ENCODE data around the gene A4GALT. TPM values are rescaled to one million over a fixed set of nuclear protein-coding genes. Genes with fewer than 3 reads are reported as not detected.

A4GALT gene
- total and polyA plus RNA-seq, 3 donors from 2014 or later, result 13.5 to 17.3 (median 15.7) TPM

GRCh38 chr22:42688241-42689211 lies 32.1 kb downstream of the A4GALT start:
- H3K36me3 ChIP-seq (ENCODE audit: low read depth, missing control alignments), result no peaks in the 10 kb centered on the region
- H3K9me3 ChIP-seq, result no peaks in the 10 kb centered on the region
- no peaks in the 10 kb centered on the region for H3K27me3 ChIP-seq
- intact Hi-C loops (cut with DNase I; ENCODE audit: low total_unique reads), result no loop called here
- TF ChIP-seq CTCF (IDR thresholded peaks at IDR 0.05) (no peak), POLR2A (IDR thresholded peaks at IDR 0.05) (no peak)
- peak; percentile 89 for DNase-seq
- H3K27ac ChIP-seq, result peak overlapping the region; percentile 69 to 85
- 37 to 44% methylated on average over 23 to 25 of the region's 25 CpGs for WGBS, 2 donors
- H3K4me1 ChIP-seq, result peaks cover 55% of the 10 kb centered on the region
- H3K4me3 ChIP-seq, result no peak overlapping the region

GRCh38 chr22:42686756-42687491 lies 33.7 kb downstream of the A4GALT start:
- Histone ChIP-seq H3K27me3 (no peaks in the 10 kb centered on the region), H3K36me3 (ENCODE audit: low read depth, missing control alignments) (no peaks in the 10 kb centered on the region), H3K9me3 (no peaks in the 10 kb centered on the region), H3K27ac (peak overlapping the region in 1 of 2 donors; percentile 72), H3K4me1 (peaks cover 64% of the 10 kb centered on the region), H3K4me3 (no peak overlapping the region)
- TF ChIP-seq POLR2A (IDR thresholded peaks at IDR 0.05), result no peak
- TF ChIP-seq CTCF (IDR thresholded peaks at IDR 0.05), result no peak
- intact Hi-C loops (cut with DNase I; ENCODE audit: low total_unique reads), result no loop called here
- DNase-seq, result no peak
- 89 to 91% methylated on average over 14 of the region's 14 CpGs for WGBS, 2 donors

- peaks cover 57% of the 10 kb centered on the region for H3K4me1 ChIP-seq
Measured at GRCh38 chr22:42685941-42686653, 34.6 kb downstream of the A4GALT start.

More at GRCh38 chr22:42685941-42686653, 34.6 kb downstream of the A4GALT start:
- H3K9me3 ChIP-seq, result no peaks in the 10 kb centered on the region
- no peaks in the 10 kb centered on the region for H3K36me3 ChIP-seq (ENCODE audit: low read depth, missing control alignments)
- H3K4me3 ChIP-seq, result no peak overlapping the region
- TF ChIP-seq POLR2A (IDR thresholded peaks at IDR 0.05) (no peak), CTCF (IDR thresholded peaks at IDR 0.05) (no peak)
- peak overlapping the region; percentile 50 to 72 for H3K27ac ChIP-seq
- DNase-seq, result peak; percentile 37
- intact Hi-C loops (cut with DNase I; ENCODE audit: low total_unique reads), result no loop called here
- H3K27me3 ChIP-seq, result no peaks in the 10 kb centered on the region
- 52 to 62% methylated on average over 4 to 5 of the region's 5 CpGs for WGBS, 2 donors
